CD1c-positive myeloid dendritic cell (primary cell): ENCODE results near the gene YWHAQ.
A peak's percentile ranks its signal among the peaks of the same experiment; 100 is the strongest.
"Not testable (repeated sequence)": the region's sequence is repeated elsewhere in the genome, so short reads cannot be mapped to it uniquely, and the experiment has no call there.

Experiments
- DNase-seq: peaks from one replicate; pipeline ENCODE4 v3.0.0-alpha.2; 2016; ENCODE audit errors: extremely low spot score

Gene YWHAQ

GRCh38 chr2:9594366-9595054 is 36.3 kb downstream of the YWHAQ start:
- DNase-seq = peak; percentile 86

DNA sequence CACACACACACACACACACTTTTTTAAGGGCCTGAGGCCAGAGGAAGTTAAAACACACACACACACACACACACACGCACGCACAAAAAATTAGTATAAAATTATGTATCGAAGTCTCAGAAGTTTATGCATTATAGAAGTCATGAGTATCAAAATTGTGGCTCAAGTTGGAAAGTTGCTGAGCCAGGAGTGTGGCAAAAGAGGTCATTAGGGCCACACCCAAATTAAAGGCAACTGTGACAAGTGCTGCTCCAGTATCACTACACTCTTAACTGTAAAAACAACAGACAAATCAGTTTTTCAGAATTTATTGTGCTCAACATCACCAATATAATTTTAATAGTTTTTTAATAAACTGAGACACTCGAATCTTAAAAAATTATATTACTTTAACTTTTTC is 36.9 kb downstream of the YWHAQ start:
- DNase-seq = peak; percentile 26

- DNase-seq = no peak
Measured at GRCh38 chr2:9592699-9593098, 38.1 kb downstream of the YWHAQ start.

DNA sequence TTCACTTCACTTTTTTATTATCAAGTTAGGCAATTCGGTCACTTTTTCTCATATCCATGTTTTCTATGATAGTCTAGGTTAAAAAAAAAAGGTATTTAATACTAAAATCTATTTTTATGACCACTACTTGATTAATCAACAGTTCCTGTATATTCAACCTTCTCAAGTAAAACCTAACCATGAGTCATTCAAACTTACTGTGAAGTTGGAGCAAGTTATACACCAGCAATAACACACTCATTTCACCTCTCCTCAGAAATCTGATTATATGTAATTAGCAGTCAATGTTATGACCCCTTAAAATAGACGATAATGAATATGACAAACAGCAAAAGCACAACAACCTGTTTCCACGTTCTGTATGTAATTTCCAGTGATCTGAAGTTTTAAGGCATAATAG is 40.2 kb downstream of the YWHAQ start:
- DNase-seq = no peak

DNA sequence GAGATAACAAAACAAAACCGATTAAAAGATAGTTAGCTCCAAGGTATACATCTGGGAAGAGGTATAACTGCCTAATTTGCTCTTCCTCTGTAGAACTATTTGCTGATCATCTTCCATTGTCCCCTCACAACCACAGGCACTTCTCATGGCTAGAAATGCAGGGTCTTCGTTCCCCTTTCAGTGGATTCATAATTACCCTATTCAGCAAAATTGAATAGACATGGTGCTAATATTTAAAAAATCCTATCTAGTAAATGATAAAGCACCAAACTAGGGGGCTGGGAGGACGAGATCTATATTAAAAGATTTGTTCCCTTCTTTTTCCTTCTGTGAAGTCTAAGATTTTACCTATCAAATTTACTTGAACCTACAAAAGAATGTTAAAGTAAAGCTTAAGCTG is 44.3 kb downstream of the YWHAQ start:
- DNase-seq = no peak

DNA sequence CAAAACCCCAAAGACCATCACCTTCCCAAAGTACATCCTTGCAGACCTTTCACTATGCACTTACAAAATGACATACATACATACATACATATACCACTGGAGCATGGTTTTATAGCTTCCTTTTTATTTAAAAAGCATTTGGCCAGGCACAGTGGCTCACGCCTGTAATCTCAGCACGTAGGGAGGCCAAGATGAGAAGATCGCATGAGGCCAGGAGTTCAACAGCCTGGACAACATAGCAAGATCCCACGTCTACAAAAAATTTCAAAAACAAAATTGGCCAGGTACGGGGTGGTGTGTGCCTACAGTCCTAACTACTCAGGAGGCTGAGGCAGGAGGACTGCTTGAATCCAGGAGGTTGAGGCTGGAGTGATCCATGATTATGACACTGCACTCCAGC is 45.3 kb downstream of the YWHAQ start:
- no peak for DNase-seq

- DNase-seq = not testable (repeated sequence)
Measured at GRCh38 chr2:9584902-9585301, 45.9 kb downstream of the YWHAQ start.

DNA sequence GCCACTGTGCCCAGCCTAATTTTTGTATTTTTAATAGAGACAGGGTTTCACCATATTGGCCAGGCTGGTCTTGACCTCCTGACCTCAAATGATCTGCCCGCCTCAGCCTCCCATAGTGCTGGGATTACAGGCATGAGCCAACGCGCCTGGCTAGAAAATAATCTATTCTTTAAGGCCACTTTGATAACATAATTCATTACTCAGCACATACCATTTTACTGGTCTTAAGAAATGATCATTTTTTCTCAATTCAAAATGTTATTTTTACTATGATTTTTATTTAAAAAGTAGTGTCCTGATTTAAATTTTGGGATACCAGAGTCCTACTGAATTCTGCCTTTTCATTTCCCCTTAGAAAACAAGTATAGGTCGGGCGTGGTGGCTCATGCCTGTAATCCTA is 48.2 kb downstream of the YWHAQ start:
- no peak for DNase-seq

DNA sequence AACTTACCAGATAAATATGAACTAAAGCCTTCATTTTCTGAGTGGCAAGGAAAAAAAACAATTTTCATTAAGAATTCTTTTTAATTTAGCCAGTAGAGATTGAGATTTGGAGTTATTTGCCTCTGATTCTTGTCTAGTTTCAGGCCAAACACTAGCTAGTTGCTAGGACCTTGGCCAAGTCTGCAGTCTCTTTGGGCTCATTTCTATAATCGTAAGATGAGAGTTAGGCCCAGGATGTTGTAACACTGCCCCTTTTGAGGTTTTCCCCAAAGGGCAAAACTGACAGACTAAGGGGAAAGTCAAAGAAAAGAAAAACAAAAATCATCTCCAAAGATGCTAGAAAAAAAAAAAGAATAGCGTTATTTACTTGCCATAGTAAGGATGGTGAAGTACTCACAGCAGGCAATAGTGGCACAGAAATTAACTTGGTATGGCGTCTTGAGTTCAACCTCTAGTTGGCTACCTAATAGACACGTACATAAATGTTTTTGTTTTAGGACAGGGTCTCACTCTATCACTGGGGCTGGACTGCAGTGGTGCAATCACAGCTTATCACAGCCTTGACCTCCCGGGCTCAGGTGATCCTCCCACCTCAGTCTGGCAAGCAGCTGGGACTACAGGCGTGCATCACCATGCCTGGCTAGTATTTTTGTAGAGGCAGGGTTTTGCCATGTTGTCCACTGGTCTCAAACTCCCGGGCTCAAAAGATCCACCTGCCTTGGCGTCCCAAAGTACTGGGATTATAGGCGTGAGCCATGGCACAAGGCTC is 52.1 kb downstream of the YWHAQ start:
- DNase-seq = no peak

DNA sequence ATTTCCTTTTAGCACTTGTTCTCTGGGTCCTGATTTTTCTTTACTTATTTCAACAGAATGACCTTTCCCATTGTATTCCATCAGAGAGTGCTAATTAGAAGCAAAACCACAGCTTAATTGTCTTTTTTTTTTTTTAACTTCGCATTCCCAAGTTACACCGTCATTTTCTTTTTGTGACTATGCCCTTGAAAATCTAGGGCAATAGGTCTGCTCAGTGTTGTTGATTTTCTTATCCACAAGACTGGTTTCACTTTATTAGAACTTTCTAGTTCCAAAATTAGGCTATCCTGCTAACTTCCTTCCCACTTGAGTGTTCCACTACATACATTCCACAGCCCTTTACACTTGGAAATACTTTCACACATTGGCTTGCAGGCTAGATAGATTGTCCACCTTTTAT is 56.5 kb downstream of the YWHAQ start:
- no peak for DNase-seq

DNA sequence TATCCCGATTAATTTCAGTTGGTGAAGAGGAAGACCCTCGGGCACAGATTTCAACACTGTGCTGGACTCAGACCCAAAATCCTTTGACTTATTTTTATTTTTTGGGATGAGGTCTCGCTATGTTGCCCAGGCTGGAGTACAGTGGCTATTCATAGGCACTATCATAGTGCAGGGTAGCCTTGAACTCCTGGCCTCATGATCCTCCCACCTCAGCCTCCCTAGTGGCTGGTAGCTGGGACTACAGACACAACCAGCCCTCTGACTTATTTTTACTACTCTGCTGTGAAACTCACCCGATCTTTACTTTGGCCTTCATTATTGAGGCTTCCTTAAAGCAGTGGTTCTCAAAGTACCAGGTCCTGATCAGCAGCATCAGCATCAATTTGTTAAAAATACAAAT is 57.0 kb downstream of the YWHAQ start:
- DNase-seq = no peak

DNA sequence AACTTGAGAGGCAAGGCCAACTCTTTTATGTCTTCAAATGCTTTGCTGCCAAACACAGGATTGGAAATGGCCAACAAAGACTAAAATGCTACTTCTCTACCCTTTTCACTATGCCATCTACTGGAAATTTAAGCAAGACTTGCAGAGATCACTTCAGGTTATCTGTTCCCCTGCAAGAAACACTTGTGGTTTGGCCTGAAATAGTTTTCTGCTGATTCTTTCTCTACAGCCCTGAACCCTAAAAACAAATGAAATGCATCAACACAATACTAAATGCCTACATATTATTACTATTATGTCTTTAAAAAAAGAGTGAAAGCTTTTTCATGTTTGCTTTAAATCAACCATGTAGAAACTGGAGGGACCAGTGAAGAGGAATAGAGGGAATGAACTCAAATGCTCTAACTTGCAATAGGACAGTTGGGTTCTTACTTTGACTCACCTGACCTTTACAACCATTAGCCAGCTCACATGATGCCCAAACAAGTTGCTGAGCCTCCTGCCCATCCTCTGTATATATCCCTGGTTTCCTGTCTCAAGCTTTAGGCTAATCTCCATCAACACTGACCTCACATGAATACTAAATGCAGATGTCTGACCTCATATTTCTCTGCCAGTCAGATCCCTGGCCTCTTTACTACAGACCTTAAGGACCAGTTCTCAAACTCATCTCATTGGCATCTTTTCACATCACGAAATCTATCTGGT is 57.6 kb downstream of the YWHAQ start:
- DNase-seq = no peak

- DNase-seq = no peak
Measured at GRCh38 chr2:9570182-9571060, 60.4 kb downstream of the YWHAQ start.

GRCh38 chr2:9565436-9566153 is 65.2 kb downstream of the YWHAQ start:
- DNase-seq = no peak

DNA sequence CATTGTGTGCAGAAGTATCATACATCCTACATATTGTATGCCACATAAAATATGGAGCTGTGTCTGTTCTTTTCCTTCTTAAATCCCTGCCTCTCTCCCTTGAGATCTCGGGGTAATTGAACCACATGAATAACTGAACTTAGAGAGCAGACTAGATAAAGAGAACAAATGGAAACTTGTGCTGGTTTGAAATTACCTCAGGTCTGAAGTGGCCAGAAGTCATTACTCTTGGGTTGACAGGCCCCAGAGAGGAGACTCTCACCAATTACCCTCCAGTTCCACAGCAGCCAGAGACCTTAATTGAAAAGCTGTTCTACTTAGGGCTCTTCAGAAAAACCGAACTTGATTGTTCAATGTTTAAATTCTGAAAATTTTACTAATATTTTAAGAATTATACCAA is 70.2 kb downstream of the YWHAQ start:
- no peak for DNase-seq

DNA sequence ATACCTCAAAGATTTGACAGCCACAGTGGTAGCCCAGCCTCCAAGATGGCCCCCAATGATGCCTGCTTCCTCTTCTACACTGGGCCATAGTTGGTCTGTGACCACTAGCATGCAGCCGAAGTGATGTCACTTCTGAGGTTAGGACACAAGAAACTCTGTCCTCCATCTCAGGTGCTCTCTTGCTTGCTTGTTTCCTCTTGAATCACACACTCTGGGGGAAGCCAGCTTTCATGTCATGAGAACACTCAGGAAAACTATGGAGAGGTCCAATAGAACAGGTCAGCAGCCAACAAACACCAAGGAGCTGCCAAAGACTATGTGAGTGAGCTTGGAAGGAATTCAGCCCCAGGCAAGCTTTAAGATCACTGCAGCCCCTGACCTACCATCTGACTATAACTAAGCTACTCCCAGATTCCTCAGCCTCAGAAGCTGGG is 71.8 kb downstream of the YWHAQ start:
- peak; percentile 45 for DNase-seq

- no peak for DNase-seq
Measured at GRCh38 chr2:9556121-9556743, 74.6 kb downstream of the YWHAQ start.

GRCh38 chr2:9555297-9556120 is 75.3 kb downstream of the YWHAQ start, which contains the start of gene ADAM17:
TSS of gene ADAM17 (minus strand) at chr2:9555830. CDS start at chr2:9555605, 225 bp downstream.
- DNase-seq = peak; percentile 98

DNA sequence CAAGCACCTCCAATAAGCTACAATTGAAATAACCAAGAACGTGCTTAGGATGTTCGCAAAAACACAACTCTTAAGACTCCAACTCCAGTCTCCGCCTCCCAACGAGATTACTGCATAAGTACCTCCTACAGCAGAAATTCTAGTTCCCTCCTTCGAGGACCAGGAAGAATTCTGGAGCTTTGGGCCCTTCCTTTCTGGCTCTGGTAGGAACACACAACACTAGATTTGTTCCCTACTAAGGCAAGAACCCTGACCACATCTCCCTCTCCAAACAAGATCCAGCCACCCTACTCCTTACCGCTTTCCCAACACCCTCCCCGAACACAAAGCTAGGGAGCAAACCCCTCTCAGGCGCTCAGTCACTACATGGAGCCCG is 75.9 kb downstream of the YWHAQ start:
- DNase-seq = peak; percentile 90
